Measurements from ENCODE around the gene PDE5A. TPM values are rescaled to one million over a fixed set of nuclear protein-coding genes. Genes with fewer than 3 reads are reported as not detected.

Gene PDE5A
- polyA plus RNA-seq, 1 of the 3 experiments (the other 2 are of a cell fraction) = 6.4 TPM

DNA sequence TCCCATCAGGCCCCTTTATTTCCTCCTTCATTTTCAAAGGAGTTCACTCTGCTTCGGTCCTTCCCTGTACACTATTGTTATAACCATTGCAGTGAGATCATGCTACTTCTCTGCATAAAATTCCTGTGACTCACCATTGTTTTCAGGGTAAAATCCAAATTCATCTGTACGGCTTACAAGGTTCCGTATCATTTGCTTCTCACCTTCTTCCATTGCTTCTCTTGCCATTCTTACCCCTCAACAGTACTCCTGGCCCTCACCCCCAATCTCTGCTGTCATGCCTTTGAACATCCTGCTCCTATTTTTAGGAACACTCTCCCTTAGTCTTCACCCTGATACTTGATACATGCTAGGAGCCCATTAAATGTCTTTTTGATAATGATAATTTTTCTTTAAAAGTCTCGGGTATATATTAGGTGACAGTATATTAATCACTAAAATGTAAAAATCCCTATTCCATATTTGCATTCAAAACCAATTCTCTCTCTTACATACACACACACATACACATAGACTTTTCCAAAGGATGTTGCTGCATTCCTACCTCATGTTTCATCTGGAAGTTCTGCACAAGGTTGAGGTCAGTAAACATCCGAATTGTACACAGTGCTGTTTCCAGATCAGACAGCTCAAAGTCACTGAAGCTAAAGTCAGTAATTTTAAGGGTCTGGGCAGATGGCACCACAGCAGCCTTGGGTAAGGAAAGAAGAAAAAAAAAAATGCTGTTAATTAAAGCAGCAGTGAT lies 103.4 kb downstream of the PDE5A start (continued):
- TF ChIP-seq ELF1 (IDR thresholded peaks at IDR 0.05) (no peak), SIN3A (IDR thresholded peaks at IDR 0.05; ENCODE audit: borderline replicate concordance, low read depth, low read length) (peak; percentile 26; the same call in 1 of the 2 replicates), MEF2A (IDR thresholded peaks at IDR 0.05; ENCODE audit: borderline replicate concordance, low read depth) (no peak), EZH2phosphoT487 (IDR thresholded peaks at IDR 0.05; ENCODE audit: borderline replicate concordance, low read depth) (no peak), TEAD4 (IDR thresholded peaks at IDR 0.05; ENCODE audit: borderline replicate concordance, insufficient read depth) (peak; percentile 62; the same call in 1 of the 2 replicates), EP300 (IDR thresholded peaks at IDR 0.05; ENCODE audit: borderline replicate concordance in 1 of 2, low read depth in 1 of 2, low read length in 1 of 2) (no peak; a peak in 1 of 4 replicates), JUND (IDR thresholded peaks at IDR 0.05) (peak; percentile 78), FOXM1 (IDR thresholded peaks at IDR 0.05; ENCODE audit: low read depth) (no peak), YY1 (IDR thresholded peaks at IDR 0.05; ENCODE audit: low read depth) (no peak), RFX5 (IDR thresholded peaks at IDR 0.05; ENCODE audit: low read length) (no peak), MXI1 (IDR thresholded peaks at IDR 0.05; ENCODE audit: low read depth, low read length) (no peak), TCF12 (IDR thresholded peaks at IDR 0.05) (peak; percentile 66), SMC3 (IDR thresholded peaks at IDR 0.05; ENCODE audit: low read depth, low read length) (no peak), NRF1 (IDR thresholded peaks at IDR 0.05; ENCODE audit: low read depth, low read length) (no peak), FOXJ3 (CRISPR knock-in tag; IDR thresholded peaks at IDR 0.05) (no peak)
- TF ChIP-seq, protein P1, sequence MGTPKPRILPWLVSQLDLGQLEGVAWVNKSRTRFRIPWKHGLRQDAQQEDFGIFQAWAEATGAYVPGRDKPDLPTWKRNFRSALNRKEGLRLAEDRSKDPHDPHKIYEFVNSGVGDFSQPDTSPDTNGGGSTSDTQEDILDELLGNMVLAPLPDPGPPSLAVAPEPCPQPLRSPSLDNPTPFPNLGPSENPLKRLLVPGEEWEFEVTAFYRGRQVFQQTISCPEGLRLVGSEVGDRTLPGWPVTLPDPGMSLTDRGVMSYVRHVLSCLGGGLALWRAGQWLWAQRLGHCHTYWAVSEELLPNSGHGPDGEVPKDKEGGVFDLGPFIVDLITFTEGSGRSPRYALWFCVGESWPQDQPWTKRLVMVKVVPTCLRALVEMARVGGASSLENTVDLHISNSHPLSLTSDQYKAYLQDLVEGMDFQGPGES (IDR thresholded peaks at IDR 0.05; ENCODE audit: low read depth, low read length) = no peak
- TF ChIP-seq, protein P2, sequence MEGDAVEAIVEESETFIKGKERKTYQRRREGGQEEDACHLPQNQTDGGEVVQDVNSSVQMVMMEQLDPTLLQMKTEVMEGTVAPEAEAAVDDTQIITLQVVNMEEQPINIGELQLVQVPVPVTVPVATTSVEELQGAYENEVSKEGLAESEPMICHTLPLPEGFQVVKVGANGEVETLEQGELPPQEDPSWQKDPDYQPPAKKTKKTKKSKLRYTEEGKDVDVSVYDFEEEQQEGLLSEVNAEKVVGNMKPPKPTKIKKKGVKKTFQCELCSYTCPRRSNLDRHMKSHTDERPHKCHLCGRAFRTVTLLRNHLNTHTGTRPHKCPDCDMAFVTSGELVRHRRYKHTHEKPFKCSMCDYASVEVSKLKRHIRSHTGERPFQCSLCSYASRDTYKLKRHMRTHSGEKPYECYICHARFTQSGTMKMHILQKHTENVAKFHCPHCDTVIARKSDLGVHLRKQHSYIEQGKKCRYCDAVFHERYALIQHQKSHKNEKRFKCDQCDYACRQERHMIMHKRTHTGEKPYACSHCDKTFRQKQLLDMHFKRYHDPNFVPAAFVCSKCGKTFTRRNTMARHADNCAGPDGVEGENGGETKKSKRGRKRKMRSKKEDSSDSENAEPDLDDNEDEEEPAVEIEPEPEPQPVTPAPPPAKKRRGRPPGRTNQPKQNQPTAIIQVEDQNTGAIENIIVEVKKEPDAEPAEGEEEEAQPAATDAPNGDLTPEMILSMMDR (IDR thresholded peaks at IDR 0.05) = no peak
- TF ChIP-seq, protein P3, sequence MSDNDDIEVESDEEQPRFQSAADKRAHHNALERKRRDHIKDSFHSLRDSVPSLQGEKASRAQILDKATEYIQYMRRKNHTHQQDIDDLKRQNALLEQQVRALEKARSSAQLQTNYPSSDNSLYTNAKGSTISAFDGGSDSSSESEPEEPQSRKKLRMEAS (IDR thresholded peaks at IDR 0.05; ENCODE audit: low read depth) = peak; percentile 17
- TF ChIP-seq, protein P4, sequence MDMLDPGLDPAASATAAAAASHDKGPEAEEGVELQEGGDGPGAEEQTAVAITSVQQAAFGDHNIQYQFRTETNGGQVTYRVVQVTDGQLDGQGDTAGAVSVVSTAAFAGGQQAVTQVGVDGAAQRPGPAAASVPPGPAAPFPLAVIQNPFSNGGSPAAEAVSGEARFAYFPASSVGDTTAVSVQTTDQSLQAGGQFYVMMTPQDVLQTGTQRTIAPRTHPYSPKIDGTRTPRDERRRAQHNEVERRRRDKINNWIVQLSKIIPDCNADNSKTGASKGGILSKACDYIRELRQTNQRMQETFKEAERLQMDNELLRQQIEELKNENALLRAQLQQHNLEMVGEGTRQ (IDR thresholded peaks at IDR 0.05; ENCODE audit: borderline replicate concordance, low read depth, low read length) = no peak

Data from SK-N-SH (cell line).